ENCODE results near the gene CES2. TPM values are rescaled to one million over a fixed set of nuclear protein-coding genes. Genes with fewer than 3 reads are reported as not detected.
A peak's percentile ranks its signal among the peaks of the same experiment; 100 is the strongest.

Gene CES2
- total and polyA plus RNA-seq, 10 of the 15 experiments (the other 5 are each of a cell fraction or from before 2014, with no cell fraction given): 1.6 to 33.7 (median 21.0) TPM

DNA sequence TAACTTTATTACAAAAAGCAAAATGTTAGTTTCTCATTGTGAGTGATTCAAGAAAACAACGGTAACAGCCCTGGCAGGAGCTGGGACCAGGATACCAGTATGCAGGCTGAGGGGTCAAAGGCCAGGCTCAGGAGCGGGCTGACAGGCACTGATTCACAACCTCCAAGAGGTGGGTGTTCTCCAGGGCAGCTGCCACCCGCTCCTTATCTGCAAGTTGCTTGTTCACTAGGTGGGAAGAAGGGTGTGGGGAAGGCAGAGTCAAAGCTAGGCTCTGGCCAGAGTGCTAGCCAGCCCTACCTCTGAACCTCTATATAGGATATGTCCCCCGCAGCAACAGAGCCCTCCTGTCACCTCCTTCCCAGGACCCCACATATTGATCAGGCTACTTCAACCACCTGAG is 3.2 kb upstream of the CES2 start:
- BruUV-seq (replicated peaks): no TSS peak
- Histone ChIP-seq H3K36me3 (ENCODE audit: control insufficient read depth in 2 of 2, insufficient read depth in 2 of 2, low read length in 1 of 2) (no peaks in the 10 kb centered on the region), H3K9ac (ENCODE audit: control insufficient read depth, insufficient read depth, low read length) (no peak overlapping the region; the same call in 1 of the 2 replicates), H4K20me1 (ENCODE audit: control insufficient read depth, insufficient read depth) (no peaks in the 10 kb centered on the region), H2AFZ (ENCODE audit: control insufficient read depth, low read depth, low read length) (no peak overlapping the region), H3K4me3 (no peak overlapping the region), H3K27me3 (replicated peaks in 1 of 2; ENCODE audit: control insufficient read depth in 2 of 2, insufficient read depth in 2 of 2, low read length in 1 of 2) (no peaks in the 10 kb centered on the region), H3K4me1 (ENCODE audit: control insufficient read depth, insufficient read depth, low read length) (peaks cover 21% of the 10 kb centered on the region), H3K9me3 (replicated peaks; ENCODE audit: control insufficient read depth, insufficient read depth, low read length) (no peaks in the 10 kb centered on the region), H3K79me2 (ENCODE audit: control insufficient read depth, insufficient read depth, low read length) (peaks cover 33% of the 10 kb centered on the region), H3K27ac (ENCODE audit: control insufficient read depth, insufficient read depth) (no peak overlapping the region), H3K4me2 (ENCODE audit: control insufficient read depth, insufficient read depth) (peak overlapping the region; percentile 95; the same call in 1 of the 2 replicates)
- no peak for DNase-seq (ENCODE audit: low read depth, low spot score)
- TF ChIP-seq PKNOX1 (IDR thresholded peaks at IDR 0.05) (no peak), CREB1 (IDR thresholded peaks at IDR 0.05; ENCODE audit: low read depth) (no peak), MTA3 (IDR thresholded peaks at IDR 0.05; ENCODE audit: borderline replicate concordance, low read length) (no peak), NKRF (conservative IDR thresholded peaks at IDR 0.05) (no peak), GATAD2B (conservative IDR thresholded peaks at IDR 0.05; ENCODE audit: low read depth) (no peak), TCF7 (IDR thresholded peaks at IDR 0.05; ENCODE audit: borderline replicate concordance) (no peak), POLR2AphosphoS2 (IDR thresholded peaks at IDR 0.05; ENCODE audit: low read depth, low read length) (no peak), ZNF207 (IDR thresholded peaks at IDR 0.05; ENCODE audit: borderline replicate concordance) (no peak)
- TF ChIP-seq, protein P1, sequence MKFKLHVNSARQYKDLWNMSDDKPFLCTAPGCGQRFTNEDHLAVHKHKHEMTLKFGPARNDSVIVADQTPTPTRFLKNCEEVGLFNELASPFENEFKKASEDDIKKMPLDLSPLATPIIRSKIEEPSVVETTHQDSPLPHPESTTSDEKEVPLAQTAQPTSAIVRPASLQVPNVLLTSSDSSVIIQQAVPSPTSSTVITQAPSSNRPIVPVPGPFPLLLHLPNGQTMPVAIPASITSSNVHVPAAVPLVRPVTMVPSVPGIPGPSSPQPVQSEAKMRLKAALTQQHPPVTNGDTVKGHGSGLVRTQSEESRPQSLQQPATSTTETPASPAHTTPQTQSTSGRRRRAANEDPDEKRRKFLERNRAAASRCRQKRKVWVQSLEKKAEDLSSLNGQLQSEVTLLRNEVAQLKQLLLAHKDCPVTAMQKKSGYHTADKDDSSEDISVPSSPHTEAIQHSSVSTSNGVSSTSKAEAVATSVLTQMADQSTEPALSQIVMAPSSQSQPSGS (IDR thresholded peaks at IDR 0.05; ENCODE audit: low read length): no peak
- TF ChIP-seq, protein P2, sequence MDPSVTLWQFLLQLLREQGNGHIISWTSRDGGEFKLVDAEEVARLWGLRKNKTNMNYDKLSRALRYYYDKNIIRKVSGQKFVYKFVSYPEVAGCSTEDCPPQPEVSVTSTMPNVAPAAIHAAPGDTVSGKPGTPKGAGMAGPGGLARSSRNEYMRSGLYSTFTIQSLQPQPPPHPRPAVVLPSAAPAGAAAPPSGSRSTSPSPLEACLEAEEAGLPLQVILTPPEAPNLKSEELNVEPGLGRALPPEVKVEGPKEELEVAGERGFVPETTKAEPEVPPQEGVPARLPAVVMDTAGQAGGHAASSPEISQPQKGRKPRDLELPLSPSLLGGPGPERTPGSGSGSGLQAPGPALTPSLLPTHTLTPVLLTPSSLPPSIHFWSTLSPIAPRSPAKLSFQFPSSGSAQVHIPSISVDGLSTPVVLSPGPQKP (IDR thresholded peaks at IDR 0.05; ENCODE audit: low read depth, low read length): no peak
- TF ChIP-seq, protein P3, sequence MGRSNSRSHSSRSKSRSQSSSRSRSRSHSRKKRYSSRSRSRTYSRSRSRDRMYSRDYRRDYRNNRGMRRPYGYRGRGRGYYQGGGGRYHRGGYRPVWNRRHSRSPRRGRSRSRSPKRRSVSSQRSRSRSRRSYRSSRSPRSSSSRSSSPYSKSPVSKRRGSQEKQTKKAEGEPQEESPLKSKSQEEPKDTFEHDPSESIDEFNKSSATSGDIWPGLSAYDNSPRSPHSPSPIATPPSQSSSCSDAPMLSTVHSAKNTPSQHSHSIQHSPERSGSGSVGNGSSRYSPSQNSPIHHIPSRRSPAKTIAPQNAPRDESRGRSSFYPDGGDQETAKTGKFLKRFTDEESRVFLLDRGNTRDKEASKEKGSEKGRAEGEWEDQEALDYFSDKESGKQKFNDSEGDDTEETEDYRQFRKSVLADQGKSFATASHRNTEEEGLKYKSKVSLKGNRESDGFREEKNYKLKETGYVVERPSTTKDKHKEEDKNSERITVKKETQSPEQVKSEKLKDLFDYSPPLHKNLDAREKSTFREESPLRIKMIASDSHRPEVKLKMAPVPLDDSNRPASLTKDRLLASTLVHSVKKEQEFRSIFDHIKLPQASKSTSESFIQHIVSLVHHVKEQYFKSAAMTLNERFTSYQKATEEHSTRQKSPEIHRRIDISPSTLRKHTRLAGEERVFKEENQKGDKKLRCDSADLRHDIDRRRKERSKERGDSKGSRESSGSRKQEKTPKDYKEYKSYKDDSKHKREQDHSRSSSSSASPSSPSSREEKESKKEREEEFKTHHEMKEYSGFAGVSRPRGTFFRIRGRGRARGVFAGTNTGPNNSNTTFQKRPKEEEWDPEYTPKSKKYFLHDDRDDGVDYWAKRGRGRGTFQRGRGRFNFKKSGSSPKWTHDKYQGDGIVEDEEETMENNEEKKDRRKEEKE (IDR thresholded peaks at IDR 0.05): no peak
- ChIA-PET CTCF (interaction anchor here (1.7 to 2.3 kb wide), 2 partner anchors 22 to 37 kb away, joined by 4 to 10 read pairs; no protein-coding TSS in a partner anchor), SMC1A (ENCODE audit: uncharacterized antibody, unreplicated experiment) (no interaction called here), RAD21 (ENCODE audit: unreplicated experiment) (interaction anchor here (1.1 kb wide), 1 partner anchor 51 kb away, joined by 3 read pairs; the partner anchor contains the start of gene PDP2), POLR2A (no interaction called here)
- WGBS (ENCODE audit: insufficient coverage, insufficient replicate concordance, low lambda C conversion rate, missing lambda C conversion rate): 100% methylated on average over 4 of the region's 4 CpGs
- no peak for FAIRE-seq
- in situ Hi-C loops (cut with MboI): loop anchor here (10.0 kb wide), 1 partner anchor 63 kb away; no protein-coding TSS in a partner anchor
- no peak for ATAC-seq
- intact Hi-C loops (cut with micrococcal nuclease; ENCODE audit: unreplicated experiment): no loop called here
